GM19328 (cell line): ENCODE measurements around the gene HACL1.
"Not testable (repeated sequence)": the region's sequence is repeated elsewhere in the genome, so short reads cannot be mapped to it uniquely, and the experiment has no call there.

Source experiments
- ATAC-seq: cut with Tn5 transposase; IDR thresholded peaks from one replicate; pipeline ENCODE4 v1.9.1; 2021; ENCODE audit warnings: mild to moderate bottlenecking, moderate library complexity; ENCODE audit not compliant: unreplicated experiment

Gene HACL1

DNA sequence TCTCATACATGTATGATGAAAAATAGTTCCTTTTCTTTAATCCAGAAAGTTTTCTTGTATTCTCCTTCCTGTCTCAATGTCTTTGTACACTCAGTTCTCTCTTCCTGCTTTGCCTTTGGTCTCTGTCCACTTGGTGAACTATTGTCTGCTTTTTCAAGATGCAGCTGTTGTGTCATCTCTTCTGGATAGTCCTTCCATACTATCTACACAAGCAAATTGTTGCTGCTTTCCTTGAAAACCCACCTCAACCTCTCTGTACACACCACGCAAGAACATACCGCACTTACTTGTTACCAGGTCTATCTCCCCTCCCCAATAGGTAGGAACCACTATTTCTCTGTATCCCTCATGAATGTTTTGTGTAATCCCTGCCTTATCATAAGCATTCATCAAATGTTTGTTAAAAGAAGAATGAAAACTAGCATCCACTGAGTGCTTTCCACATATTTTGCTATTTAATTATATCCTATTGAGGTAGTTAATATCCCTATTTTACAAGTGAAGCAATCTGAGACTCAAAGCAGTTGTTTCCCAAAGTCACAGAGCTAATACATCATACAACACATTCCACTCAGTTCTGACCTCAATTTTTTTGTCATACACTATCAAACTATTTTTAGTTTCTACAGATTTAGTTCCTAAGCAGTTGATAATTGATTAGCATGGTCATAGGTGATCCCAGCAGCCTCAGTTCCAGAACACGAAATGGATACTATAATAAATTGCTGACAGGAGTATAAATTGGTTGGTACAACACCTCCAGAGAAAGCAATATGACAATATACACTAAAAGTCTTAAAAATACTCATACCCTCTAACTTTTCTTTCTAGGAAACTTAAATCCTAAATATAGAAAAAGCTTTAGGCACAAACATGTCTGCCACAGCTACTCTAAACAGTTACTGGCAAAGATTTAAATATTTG is 19.6 kb downstream of the HACL1 start:
- no peak for ATAC-seq

DNA sequence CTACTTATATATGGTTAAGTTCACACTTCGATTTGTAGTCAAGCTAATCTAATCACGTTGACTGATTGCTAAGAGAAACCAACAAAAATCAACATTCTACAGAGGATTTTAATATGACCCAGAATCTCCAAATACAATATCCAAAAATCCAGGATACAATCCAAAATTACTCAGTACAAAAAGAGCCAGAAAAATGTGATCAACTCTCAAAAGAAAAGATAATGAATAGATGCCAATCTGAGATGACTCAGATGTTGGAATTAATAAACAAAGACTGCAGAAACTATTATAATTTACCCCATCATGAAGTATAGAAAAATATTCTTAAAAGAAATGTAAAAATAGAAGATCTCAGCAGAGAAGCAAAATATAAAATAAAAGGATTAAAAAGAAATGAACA is 22.3 kb downstream of the HACL1 start:
- ATAC-seq = no peak

DNA sequence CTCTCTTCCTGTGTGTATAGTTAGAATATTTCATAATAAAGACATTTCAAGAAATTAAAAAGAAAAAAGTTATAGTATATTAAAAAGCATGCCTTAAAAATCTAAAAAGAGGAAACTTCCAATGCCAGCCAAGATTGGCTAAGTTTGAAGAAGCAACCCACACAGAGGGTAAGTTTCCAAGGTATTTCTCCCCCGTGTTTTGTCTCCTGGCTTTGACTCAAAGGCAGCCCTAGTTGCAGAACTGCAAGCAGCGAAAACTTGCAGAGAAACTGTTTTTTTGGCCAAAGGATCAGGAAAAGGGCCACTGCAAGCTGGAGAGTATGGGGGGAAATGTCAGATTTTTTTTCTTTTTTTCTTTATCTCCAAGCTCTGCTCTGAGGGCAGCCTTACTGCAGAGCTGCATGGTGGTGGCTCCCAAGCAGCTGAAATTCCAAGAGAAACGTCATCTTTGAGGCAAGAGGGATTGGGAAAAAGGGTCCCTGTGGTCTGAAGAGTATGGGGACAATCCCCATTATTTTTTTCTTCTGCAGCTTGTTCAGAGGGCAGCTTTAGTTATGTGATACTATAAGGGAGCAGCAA is 23.0 kb downstream of the HACL1 start:
- no peak for ATAC-seq

DNA sequence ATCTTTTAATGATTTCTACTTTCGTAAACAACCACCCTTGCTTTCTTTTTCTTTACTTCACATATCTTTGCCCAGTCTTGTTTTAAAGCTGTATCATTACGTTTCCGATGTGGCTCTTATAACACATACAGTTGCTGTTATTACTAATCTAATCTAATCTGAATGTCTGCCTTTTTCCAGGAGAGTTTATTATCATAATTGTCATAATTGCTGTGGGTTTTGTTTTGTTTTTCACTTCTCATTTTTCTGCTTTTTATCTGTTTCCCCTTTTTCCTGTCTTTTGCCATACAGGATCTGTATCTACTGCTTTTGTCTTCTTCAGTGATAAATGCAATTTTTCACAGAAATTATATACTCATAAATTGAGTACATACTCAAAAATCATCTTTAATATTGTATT is 24.9 kb downstream of the HACL1 start:
- no peak for ATAC-seq

DNA sequence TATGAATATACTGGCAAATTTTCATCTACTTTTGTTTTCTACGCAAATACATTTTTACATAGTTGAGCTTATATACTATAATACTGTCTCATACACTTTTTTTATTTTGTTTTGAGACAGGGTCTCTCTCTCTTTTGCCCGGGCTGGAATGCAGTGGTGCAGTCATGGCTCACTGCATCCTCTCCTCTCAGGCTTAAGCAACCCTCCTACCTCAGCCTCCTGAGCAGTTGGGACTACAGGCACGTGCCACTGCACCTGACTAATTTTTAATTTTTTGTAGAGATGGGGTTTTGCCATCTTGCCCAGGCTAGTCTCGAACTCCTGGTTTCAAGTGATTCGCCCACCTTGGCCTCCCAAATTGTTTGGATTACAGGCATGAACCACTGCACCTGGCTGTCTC is 25.9 kb downstream of the HACL1 start:
- no peak for ATAC-seq

DNA sequence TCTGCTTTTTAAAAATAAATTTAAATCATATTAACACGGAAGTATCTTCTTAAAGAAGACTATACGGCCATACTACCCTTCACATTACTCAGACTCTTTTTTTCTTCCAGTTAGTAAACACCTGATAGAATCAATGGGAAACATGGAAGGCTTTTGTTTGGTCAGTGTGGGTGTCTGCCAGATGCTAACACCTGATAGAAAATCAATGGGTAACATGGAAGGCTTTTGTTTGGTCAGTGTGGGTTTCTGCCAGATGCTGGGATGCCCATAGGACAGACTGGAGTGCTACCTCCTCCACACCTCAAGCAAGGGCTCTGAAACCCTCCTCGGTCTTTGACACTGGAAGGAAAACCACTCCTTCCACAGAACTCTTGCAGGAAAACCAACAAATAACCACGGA is 29.2 kb downstream of the HACL1 start:
- no peak for ATAC-seq

DNA sequence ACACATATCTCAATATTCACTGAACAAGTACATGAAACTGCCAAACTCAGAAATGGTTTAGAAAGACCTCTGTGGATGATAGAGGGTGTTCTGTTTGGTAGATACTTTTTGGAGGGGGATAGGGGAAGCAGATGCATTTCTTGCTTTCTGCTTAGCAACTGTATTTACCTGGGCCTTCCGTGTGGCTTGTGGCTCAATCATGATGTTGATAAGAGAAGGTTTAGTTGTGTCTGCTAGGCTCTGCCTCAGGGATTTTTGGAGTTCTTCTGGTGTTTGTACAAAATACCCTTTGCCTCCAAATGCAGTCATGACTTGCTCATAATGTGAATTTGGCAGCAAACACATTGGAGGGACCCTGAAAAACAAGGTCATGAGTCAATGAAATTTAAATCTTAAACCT is 38.2 kb downstream of the HACL1 start:
- no peak for ATAC-seq

DNA sequence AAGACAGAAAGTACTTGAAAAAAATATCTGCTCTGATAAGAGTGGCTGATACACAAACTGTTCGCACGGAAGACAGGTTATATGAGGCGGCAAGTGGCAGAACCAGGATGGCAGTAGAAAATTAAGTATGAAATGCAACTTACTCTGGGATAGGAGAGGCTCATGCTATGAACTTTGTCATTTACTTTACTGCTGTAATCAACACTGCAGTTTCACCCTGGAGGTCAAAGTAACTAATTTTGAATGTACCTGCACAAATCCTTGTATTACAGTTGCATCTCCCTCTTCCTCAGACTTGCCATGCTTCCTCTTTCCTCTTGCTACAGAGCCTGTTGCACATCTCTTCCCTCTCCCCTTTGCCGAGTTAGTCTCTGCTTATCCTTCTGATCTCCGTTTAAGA is 38.8 kb downstream of the HACL1 start:
- no peak for ATAC-seq

DNA sequence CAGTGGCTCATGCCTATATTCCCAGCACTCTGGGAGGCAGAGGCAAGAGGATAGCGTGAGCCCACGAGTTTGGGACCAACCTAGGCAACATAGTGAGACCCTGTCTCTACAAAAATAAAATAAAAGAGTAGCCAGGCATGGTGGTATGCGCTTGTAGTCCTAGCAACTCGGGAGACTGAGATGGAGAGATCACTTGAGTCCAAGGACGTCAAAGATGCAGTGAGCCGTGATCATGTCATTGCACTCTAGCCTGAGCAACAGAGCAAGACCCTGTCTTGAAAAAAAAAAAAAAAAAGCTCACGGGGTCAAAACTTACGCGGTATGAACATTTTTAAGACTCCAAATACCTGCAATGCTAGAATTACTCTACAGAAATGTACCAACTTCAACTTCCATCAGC is 42.8 kb downstream of the HACL1 start:
- ATAC-seq = no peak

DNA sequence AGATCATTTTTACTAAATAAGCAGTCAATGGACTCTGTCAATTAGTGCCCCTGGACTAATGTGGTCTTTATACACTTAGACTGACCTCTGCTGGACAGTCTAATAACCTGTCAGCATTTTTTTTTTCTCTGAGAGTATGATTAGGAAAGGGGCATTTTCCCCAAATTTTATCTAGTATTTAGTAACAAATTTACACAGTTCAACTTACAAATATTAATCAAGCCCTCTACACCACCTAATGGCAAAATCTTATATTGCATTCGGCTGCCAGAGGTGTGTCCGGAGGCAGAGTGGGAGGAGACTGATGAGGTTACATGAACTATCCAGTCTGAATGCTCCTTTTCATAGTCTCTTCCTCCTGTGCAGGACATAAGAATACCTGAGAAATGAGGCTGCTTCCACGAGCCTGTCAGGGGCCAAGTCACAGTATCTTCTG is 43.8 kb downstream of the HACL1 start:
- ATAC-seq = peak; percentile 67

DNA sequence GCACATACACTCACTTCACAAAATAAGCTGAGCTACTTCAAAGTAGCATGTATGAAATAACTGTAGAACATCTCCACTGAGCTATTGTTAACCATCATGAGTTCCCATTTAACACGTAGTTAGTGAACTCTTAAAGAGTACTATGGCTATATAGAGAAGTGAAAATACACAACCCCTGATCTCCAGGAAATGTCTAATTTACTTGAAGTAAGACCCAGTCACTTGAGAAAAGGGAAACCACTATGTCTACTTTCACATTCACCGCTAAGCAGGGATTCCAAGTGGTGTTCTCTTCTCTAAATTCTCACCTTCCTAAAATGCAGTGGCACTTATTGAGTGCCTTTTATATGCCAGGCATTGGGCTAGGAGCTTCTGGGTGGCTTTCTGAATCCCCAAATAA is 44.9 kb downstream of the HACL1 start:
- peak; percentile 88 for ATAC-seq

DNA sequence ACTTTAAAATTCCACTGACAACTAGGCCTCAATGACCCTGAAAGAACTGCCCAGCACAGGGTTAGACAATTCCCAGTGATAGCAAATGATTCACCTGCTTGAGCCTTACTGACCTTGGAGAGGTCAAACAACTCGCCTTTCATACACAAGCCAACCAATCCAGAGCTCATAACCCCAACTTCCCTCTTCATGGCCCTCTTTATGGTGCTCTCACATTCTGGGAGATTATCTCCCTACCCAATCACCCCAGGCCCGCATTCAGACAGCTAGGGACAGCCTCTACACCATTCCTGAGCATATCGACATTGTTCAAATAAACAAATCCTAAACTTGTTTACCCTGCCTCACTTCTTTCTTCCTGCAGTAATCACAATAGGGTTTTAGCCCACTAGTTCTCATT is 47.6 kb downstream of the HACL1 start:
- no peak for ATAC-seq

DNA sequence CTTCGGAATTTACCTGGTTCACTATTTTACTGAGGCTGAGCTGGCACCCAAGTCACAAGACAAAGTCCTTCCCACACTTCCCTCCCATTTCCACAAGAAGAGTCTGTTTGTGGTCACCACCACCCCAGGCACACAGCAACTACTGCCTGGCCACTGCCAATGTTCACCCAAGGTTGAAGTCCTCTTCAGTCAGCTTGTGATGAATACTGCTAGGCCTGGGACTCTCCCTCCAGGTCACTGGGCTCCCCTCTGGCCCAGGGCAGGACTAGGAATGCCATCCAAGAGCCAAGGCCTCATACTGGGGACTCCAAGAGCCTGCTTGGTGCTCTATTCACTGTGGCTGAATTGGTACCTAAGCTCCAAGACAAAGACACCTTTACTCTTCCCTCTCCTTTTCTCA is 49.5 kb downstream of the HACL1 start:
- no peak for ATAC-seq

DNA sequence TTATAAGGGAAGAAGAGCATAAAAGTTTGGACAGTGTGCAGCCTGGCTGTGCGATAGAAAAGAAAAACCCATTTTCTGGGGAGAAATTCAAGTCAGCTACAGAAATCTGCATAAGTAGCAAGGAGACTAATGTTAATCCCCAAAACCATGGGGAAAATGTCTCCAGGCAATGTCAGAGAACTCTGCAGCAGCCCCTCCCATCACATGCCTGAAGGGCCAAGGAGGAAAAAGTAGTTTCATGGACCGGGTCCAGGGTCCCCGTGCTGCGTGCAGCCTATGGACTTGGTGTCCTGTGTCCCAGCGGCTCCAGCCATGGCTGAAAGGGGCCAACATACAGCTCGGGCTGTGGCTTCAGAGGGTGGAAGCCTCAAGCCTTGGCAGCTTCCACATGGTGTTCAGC is 51.5 kb downstream of the HACL1 start:
- no peak for ATAC-seq

DNA sequence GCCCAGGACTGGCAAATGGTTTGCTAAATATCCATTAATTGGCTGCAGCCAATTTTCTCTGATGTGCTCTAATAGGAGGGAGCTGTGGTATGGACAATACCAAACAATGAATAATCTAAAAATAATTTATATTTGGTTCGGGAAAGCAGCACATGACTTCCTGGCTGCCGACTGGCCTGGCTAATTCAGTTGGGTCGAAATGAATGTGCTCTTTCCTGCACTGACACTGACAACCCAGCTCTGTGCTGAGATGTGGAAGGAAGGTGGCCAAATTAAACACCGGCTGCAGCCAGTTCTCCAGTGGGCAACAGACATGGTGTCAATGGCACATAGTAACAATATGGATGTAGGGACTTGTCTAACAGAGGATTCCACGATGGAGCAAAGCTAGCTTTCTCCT is 58.8 kb downstream of the HACL1 start:
- no peak for ATAC-seq

DNA sequence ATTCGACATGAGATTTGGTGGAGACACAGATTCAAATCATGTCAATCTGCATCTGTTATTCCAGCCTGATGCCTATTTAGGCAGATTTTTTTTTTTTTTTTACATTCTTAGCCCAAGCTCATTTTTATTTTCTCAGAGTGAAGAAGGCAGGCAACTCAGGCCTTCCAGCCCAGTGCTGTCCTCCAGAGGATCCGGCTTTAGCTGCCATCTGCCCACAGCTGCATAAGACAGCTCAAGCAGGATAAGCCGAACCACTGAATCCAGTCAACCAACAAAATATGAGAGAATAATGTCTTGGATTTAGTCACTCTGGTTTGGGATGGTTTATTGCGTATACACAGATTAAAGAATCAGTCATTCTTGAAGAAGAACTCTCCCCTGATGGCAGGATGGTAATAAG is 60.0 kb downstream of the HACL1 start:
- no peak for ATAC-seq

DNA sequence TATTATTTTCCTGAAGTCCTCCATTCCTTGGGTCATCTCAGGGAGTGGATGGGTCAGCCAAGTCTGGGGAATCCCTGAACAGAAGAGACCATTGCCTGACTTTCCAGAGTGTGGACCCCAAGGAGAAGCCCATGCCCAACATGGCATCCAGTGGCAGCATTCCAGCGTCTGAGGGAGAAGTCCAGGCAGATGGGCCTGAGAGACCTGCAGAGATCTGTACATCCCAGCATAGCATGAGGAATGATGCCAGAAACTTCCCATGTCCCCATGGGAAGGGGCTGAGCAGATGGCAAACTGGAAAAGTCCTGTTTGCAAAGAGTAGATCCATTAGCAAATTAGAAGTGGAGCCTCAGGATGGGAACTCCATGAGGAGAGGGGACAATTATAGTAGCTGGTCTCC is 62.3 kb downstream of the HACL1 start:
- ATAC-seq = no peak

DNA sequence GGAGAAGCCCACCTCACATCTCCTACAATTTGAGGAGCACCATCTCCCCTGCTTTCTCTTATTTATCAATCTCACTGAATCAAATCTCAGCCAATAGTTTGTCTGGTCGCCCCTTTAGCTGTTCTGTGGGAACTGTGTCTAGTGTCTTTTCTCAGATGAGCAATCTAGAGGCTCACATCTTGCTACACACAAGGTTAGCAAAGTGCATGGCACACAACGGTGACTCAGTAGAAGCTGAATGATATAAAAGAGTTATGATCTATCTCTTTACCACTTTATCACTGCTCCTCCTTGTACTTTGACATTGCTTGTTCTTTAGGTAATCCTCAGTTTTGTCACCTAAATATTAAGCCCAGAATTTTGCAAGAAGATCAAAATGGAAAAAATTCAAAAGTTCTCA is 63.0 kb downstream of the HACL1 start:
- no peak for ATAC-seq

DNA sequence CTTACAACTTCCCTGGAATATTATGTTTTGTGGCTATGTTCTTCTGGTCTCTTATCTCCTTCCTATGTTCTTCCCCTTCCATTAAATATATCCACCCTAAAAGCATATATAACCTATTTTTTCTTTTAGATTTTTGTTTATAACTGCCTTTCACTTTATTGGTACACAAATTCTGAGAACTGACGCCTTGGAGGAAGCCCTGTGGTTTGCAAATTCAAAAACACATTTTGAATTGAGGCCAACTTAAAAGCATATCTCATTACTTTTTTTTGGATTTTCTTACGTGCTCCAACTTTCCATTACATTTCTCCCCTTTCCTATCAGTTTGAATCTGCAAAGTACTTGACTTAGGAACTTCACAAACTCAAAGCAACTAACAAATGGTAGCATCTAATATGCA is 64.5 kb downstream of the HACL1 start:
- no peak for ATAC-seq

DNA sequence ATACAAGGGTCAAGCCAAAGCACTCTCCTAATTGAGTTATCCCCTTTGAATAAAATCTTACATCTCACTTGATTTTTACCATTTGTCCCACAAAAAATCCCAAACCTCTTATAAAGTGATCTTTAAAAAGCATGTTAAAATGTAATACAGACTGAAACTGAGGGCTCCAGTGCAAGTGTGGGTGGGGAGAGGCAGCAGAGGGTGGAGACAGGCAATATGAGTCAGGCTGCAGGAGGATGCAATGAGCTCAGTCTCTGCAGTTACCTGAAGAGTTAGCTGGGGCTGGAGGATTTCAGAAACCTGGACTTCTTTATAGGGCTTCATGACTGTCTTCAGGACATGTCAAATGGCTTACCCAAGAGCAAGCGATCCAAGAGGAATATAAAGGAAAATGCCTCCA is 65.6 kb downstream of the HACL1 start:
- ATAC-seq = no peak

DNA sequence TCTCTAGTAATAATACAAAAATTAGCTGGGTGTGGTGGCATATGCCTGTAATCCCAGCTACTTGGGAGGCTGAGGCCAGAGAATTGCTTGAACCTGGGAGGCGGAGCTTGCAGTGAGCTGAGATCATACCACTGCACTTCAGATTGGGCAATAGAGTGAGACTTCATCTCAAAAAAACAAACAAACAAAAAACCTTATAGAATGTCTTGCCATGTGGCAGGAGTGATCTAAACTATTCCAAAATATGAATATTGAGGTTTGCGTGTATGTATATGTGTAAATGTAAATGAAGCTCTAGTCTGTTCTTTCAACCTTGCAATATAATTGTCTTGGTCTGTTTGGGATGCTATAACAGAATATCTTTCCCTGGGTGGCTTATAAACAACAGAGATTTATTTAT is 68.8 kb downstream of the HACL1 start:
- not testable (repeated sequence) for ATAC-seq

DNA sequence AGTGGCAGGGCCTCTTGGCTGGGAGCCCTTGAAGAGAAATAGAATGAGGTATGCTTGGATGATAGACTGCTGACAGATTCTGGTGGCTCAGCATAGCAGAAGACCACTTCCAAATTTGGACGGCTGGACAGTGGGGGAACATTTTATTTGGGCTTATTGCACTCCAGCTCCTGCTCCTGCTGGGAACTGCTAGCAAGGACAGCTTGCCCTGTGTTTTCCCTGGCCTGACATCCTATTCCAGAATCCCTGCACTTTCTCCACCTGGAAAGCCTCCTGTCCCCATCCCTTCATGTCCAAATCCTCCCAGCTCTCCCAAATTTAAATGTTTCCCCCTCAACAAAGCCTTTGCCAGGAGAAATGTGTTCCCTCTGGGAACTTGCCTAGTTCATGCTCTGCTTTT is 70.0 kb downstream of the HACL1 start:
- ATAC-seq = no peak
